IMR-90 (cell line): Measurements from ENCODE around the gene ZCCHC14. TPM values are rescaled to one million over a fixed set of nuclear protein-coding genes. Genes with fewer than 3 reads are reported as not detected.

Source experiments
- ATAC-seq: fragments of 200-7000 bp; cut with Tn5 transposase; 2 replicates; pipeline ENCODE4 v1.9.1; 2020; ENCODE audit warnings: low read depth, mild to moderate bottlenecking, moderate library complexity
- BruUV-seq: library from RNA; stranded (reverse); fragments of 400-500 nt; replicated peaks from 2 replicates; lab custom pipeline; 2021; lab: Mats Ljungman, UMichigan
- CTCF ChIA-PET: fragments of 300-600 bp; formaldehyde crosslinking; extraction: SDS; loops from one replicate; lab custom pipeline; 2021; ENCODE audit warnings: antibody characterized with exemption; lab: Yijun Ruan, JAX
- POLR2A ChIA-PET: fragments of 300-600 bp; sonication (Branson Sonifier 250); formaldehyde crosslinking; loops from one replicate; lab custom pipeline; 2022; ENCODE audit warnings: antibody characterized with exemption; ENCODE audit not compliant: unreplicated experiment; lab: Charles Lee
- DNase-seq: peaks from one replicate; pipeline ENCODE4 v3.0.0; 2013
- H2AFZ ChIP-seq: replicated peaks from 2 replicates; pipeline ENCODE3; 2013; ENCODE audit warnings: low read length, mild to moderate bottlenecking; ENCODE audit not compliant: poor library complexity
- H2AK5ac ChIP-seq: 2 replicates; pipeline ENCODE4 v1.6.1; 2013; ENCODE audit warnings: low read depth, low read length, inconsistent platforms
- H2AK9ac ChIP-seq: replicated peaks from 2 replicates; pipeline ENCODE3; 2013; ENCODE audit warnings: mild to moderate bottlenecking, low read depth, low read length, moderate library complexity; ENCODE audit not compliant: poor library complexity
- H2BK120ac ChIP-seq: 2 replicates; pipeline ENCODE4 v1.6.1; 2013; ENCODE audit warnings: low read depth, low read length, inconsistent platforms
- H2BK15ac ChIP-seq: 3 replicates; pipeline ENCODE4 v1.6.1; 2013; ENCODE audit warnings: low read depth, low read length, inconsistent platforms
- H2BK20ac ChIP-seq: 2 replicates; pipeline ENCODE4 v1.6.1; 2013; ENCODE audit warnings: low read depth, mild to moderate bottlenecking, inconsistent platforms, low read length, moderate library complexity
- H2BK5ac ChIP-seq: 2 replicates; pipeline ENCODE4 v1.6.1; 2013; ENCODE audit warnings: mild to moderate bottlenecking, low read depth, low read length, inconsistent platforms; ENCODE audit not compliant: poor library complexity, severe bottlenecking
- H3K14ac ChIP-seq: replicated peaks from 2 replicates; pipeline ENCODE4 v1.6.1; 2013; ENCODE audit warnings: low read depth, low read length, inconsistent platforms
- H3K18ac ChIP-seq: 2 replicates; pipeline ENCODE4 v1.6.1; 2013; ENCODE audit warnings: low read depth, low read length, control low read depth
- H3K23ac ChIP-seq: 2 replicates; pipeline ENCODE4 v1.6.1; 2013; ENCODE audit warnings: low read depth, low read length, inconsistent platforms
- H3K27ac ChIP-seq: 2 replicates; pipeline ENCODE4 v1.5.1; 2013; ENCODE audit warnings: mild to moderate bottlenecking, control low read depth, low read length; ENCODE audit not compliant: insufficient read depth
- H3K27me3 ChIP-seq: 2 replicates; pipeline ENCODE4 v1.6.1; 2013; ENCODE audit warnings: low read length; ENCODE audit not compliant: control insufficient read depth, insufficient read depth
- H3K36me3 ChIP-seq: 2 replicates; pipeline ENCODE4 v1.6.1; 2013; ENCODE audit warnings: low read length, mixed read lengths; ENCODE audit not compliant: control insufficient read depth, insufficient read depth
- H3K4ac ChIP-seq: 2 replicates; pipeline ENCODE4 v1.6.1; 2013; ENCODE audit warnings: low read depth, low read length, inconsistent platforms
- H3K4me1 ChIP-seq: 2 replicates; pipeline ENCODE4 v1.6.1; 2013; ENCODE audit warnings: low read length, mixed read lengths; ENCODE audit not compliant: control insufficient read depth, insufficient read depth
- H3K4me2 ChIP-seq: 2 replicates; pipeline ENCODE4 v1.6.1; 2013; ENCODE audit warnings: low read depth, mild to moderate bottlenecking, control low read depth, low read length, moderate library complexity
- H3K4me3 ChIP-seq: 2 replicates; pipeline ENCODE4 v1.5.1; 2013; ENCODE audit warnings: low read depth, mild to moderate bottlenecking, control low read depth, low read length, moderate library complexity; ENCODE audit not compliant: insufficient read depth
- H3K56ac ChIP-seq: 2 replicates; pipeline ENCODE4 v1.6.1; 2013; ENCODE audit warnings: low read length, inconsistent platforms; ENCODE audit not compliant: insufficient read depth; ENCODE audit errors: extremely low read depth
- H3K79me1 ChIP-seq, 2 experiments: 2 replicates each; pipeline ENCODE4 v1.6.1; 2013; ENCODE audit warnings: low read length in 2 of 2, inconsistent platforms in 1 of 2, low read depth in 1 of 2
- H3K9ac ChIP-seq: 2 replicates; pipeline ENCODE4 v1.6.1; 2013; ENCODE audit warnings: low read depth, low read length, control low read depth
- H3K9me1 ChIP-seq: 2 replicates; pipeline ENCODE4 v1.6.1; 2013; ENCODE audit warnings: low read length, inconsistent platforms; ENCODE audit not compliant: insufficient read depth
- H3K9me3 ChIP-seq: 2 replicates; pipeline ENCODE4 v1.6.1; 2013; ENCODE audit warnings: low read length; ENCODE audit not compliant: control insufficient read depth, insufficient read depth
- H4K20me1 ChIP-seq: 2 replicates; pipeline ENCODE4 v1.6.1; 2013; ENCODE audit warnings: low read length, inconsistent platforms; ENCODE audit not compliant: insufficient read depth
- H4K5ac ChIP-seq: 2 replicates; pipeline ENCODE4 v1.6.1; 2013; ENCODE audit warnings: mild to moderate bottlenecking, low read depth, low read length, control low read depth
- H4K8ac ChIP-seq, 2 experiments: 2 replicates each; pipeline ENCODE4 v1.6.1; 2013; ENCODE audit warnings: low read depth in 2 of 2, low read length in 2 of 2, control low read depth in 1 of 2, inconsistent platforms in 1 of 2
- H4K91ac ChIP-seq: 2 replicates; pipeline ENCODE4 v1.6.1; 2013; ENCODE audit warnings: low read depth, low read length, inconsistent platforms; ENCODE audit not compliant: insufficient read depth
- BHLHE40 ChIP-seq: fragments of 150-350 bp; IDR thresholded peaks from 2 replicates; pipeline ENCODE4 v1.6.1; 2016; ENCODE audit warnings: mild to moderate bottlenecking, low read depth, low read length
- CHD1 ChIP-seq: IDR thresholded peaks from 2 replicates; pipeline ENCODE4 v1.6.1; 2012; ENCODE audit warnings: low read depth, low read length, improper control_type of control experiment
- MAFK ChIP-seq: IDR thresholded peaks from 2 replicates; pipeline ENCODE4 v1.6.1; 2012; ENCODE audit warnings: low read depth, low read length, improper control_type of control experiment
- NFE2L2 ChIP-seq: fragments of 150-350 bp; IDR thresholded peaks from 2 replicates; pipeline ENCODE4 v1.6.1; 2016; ENCODE audit warnings: low read depth, mild to moderate bottlenecking, low read length
- POLR2A ChIP-seq: IDR thresholded peaks from 2 replicates; pipeline ENCODE4 v1.6.1; 2012; ENCODE audit warnings: mild to moderate bottlenecking, low read depth, low read length
- RAD21 ChIP-seq: IDR thresholded peaks from 2 replicates; pipeline ENCODE4 v1.6.1; 2012; ENCODE audit warnings: low read length, improper control_type of control experiment
- RFX5 ChIP-seq: IDR thresholded peaks from 2 replicates; pipeline ENCODE4 v1.8.0; 2012; ENCODE audit warnings: low read depth, mild to moderate bottlenecking, low read length, moderate library complexity
- SMC3 ChIP-seq: fragments of 150-350 bp; IDR thresholded peaks from 2 replicates; pipeline ENCODE4 v1.6.1; 2016; ENCODE audit warnings: low read depth, mild to moderate bottlenecking, antibody characterized with exemption, low read length, moderate library complexity
- WGBS, 2 experiments: methylation state at CpG; one replicate each; pipeline versions ENCODE4 v1.1.5 to v1.1.7; 2013; ENCODE audit warnings: missing lambda C conversion rate in 2 of 2; ENCODE audit not compliant: insufficient read length in 1 of 2; ENCODE audit errors: extremely low coverage in 2 of 2; 5-methylcytosine and 5-hydroxymethylcytosine counted together
- dilution Hi-C: fragments of 300-500 bp; cut with HindIII; formaldehyde crosslinking; loops from one replicate; pipeline ENCODE4 v1.14.3; 2018; ENCODE audit warnings: low sequenced_read_pairs; ENCODE audit not compliant: unreplicated experiment
- in situ Hi-C: fragments of 300-500 bp; cut with MboI; formaldehyde crosslinking; loops from 3 replicates; pipeline ENCODE4 v1.14.3; 2019; ENCODE audit warnings: low sequenced_read_pairs, inconsistent platforms, mixed read lengths
- intact Hi-C: fragments of 100-400 bp; cut with micrococcal nuclease; formaldehyde crosslinking; loops from 2 replicates; pipeline ENCODE4 v1.10.0; 2022
- polyA plus RNA-seq, 3 experiments: library from polyadenylated mRNA; depleted of rRNA; stranded (reverse); fragments of >200 nt; gene quantifications; 2 replicates each; pipeline ENCODE4 v1.2.3, GENCODE V29; 2012; ENCODE audit warnings: low replicate concordance in 1 of 3
- total RNA-seq: library from RNA; depleted of rRNA; stranded (reverse); fragments of >200 nt; gene quantifications from 2 replicates; pipeline ENCODE4 v1.2.3, GENCODE V29; 2012

The ZCCHC14 gene
- total and polyA plus RNA-seq, 2 of the 4 experiments (the other 2 are of a cell fraction), result 2.5 to 5.3 TPM

- H3K23ac ChIP-seq, result no peak overlapping the region
- H3K4me2 ChIP-seq, result no peak overlapping the region
- ATAC-seq (no peak), DNase-seq (no peak)
- BruUV-seq, result no TSS peak
- H4K91ac ChIP-seq, result no peak overlapping the region
- TF ChIP-seq SMC3 (no peak), BHLHE40 (no peak), RAD21 (no peak), CHD1 (no peak), MAFK (no peak), POLR2A (no peak), RFX5 (no peak), NFE2L2 (no peak)
- H3K79me1 ChIP-seq, result no peaks in the 10 kb centered on the region
- no peak overlapping the region for H2BK15ac ChIP-seq
- in situ Hi-C loops (no loop called here), dilution Hi-C loops (no loop called here), intact Hi-C loops (no loop called here)
- ChIA-PET POLR2A (no interaction called here), CTCF (no interaction called here)
- no peak overlapping the region for H4K8ac ChIP-seq
- H3K4ac ChIP-seq, result no peak overlapping the region
- H2AFZ ChIP-seq, result no peak overlapping the region
- no peak overlapping the region for H3K9ac ChIP-seq
- peaks cover 5% of the 10 kb centered on the region; the same call in 1 of the 2 replicates for H3K27me3 ChIP-seq
- no peak overlapping the region for H2BK120ac ChIP-seq
- H3K9me1 ChIP-seq, result no peaks in the 10 kb centered on the region
- H3K27ac ChIP-seq, result no peak overlapping the region
- no CpG with 5 or more reads among the region's 3 CpGs for WGBS, 2 experiments
- H3K36me3 ChIP-seq, result no peaks in the 10 kb centered on the region
- H2AK5ac ChIP-seq, result no peak overlapping the region
- no peak overlapping the region for H2BK5ac ChIP-seq
- no peak overlapping the region for H4K5ac ChIP-seq
- H3K4me1 ChIP-seq, result peaks cover 4% of the 10 kb centered on the region
- no peak overlapping the region for H3K18ac ChIP-seq
- no peaks in the 10 kb centered on the region for H4K20me1 ChIP-seq
- H3K9me3 ChIP-seq, result peaks cover 20% of the 10 kb centered on the region
- H2BK20ac ChIP-seq, result no peak overlapping the region
- no peak overlapping the region for H3K14ac ChIP-seq
- no peak overlapping the region for H2AK9ac ChIP-seq
- H3K56ac ChIP-seq, result no peak overlapping the region
- H3K4me3 ChIP-seq, result no peak overlapping the region
Measured at GRCh38 chr16:87535457-87535854, 42.6 kb upstream of the ZCCHC14 start.
